ENCODE measurements around the gene TMEM108. TPM values are rescaled to one million over a fixed set of nuclear protein-coding genes. Genes with fewer than 3 reads are reported as not detected.

TMEM108 gene
- total and polyA plus RNA-seq, 10 of the 15 experiments (the other 5 are each of a cell fraction or from before 2014, with no cell fraction given) = 0.02 to 0.58 (median 0.12) TPM; not detected in 5

- DNase-seq (ENCODE audit: low read depth, low spot score) (no peak), FAIRE-seq (no peak), ATAC-seq (no peak)
- WGBS (ENCODE audit: insufficient coverage, insufficient replicate concordance, low lambda C conversion rate, missing lambda C conversion rate) = 15% methylated on average over 2 of the region's 2 CpGs
- ChIA-PET CTCF (interaction anchor here (0.6 to 1.0 kb wide), 6 partner anchors 15 to 409 kb away, joined by 3 to 6 read pairs (median 3); no protein-coding TSS in a partner anchor), RAD21 (ENCODE audit: unreplicated experiment) (no interaction called here), POLR2A (no interaction called here), SMC1A (ENCODE audit: uncharacterized antibody, unreplicated experiment) (interaction anchor here (0.7 to 1.2 kb wide), 2 partner anchors 27 to 366 kb away, joined by 3 to 4 read pairs; no protein-coding TSS in a partner anchor)
- in situ Hi-C loops (cut with MboI) (no loop called here), intact Hi-C loops (cut with micrococcal nuclease; ENCODE audit: unreplicated experiment) (no loop called here)
- H4K20me1 ChIP-seq (ENCODE audit: control insufficient read depth, insufficient read depth) = no peaks in the 10 kb centered on the region
- H3K27me3 ChIP-seq (replicated peaks in 1 of 2; ENCODE audit: control insufficient read depth in 2 of 2, insufficient read depth in 2 of 2, low read length in 1 of 2) = peaks cover 0 to 2% of the 10 kb centered on the region in 2 experiments; a peak in 1 of 4 replicates
- no peak overlapping the region for H2AFZ ChIP-seq (ENCODE audit: control insufficient read depth, low read depth, low read length)
- H3K79me2 ChIP-seq (ENCODE audit: control insufficient read depth, insufficient read depth, low read length) = no peaks in the 10 kb centered on the region
- H3K4me2 ChIP-seq (ENCODE audit: control insufficient read depth, insufficient read depth) = no peak overlapping the region
- H3K27ac ChIP-seq (ENCODE audit: control insufficient read depth, insufficient read depth) = no peak overlapping the region
- no peaks in the 10 kb centered on the region for H3K4me1 ChIP-seq (ENCODE audit: control insufficient read depth, insufficient read depth, low read length)
- H3K9ac ChIP-seq (ENCODE audit: control insufficient read depth, insufficient read depth, low read length) = no peak overlapping the region
- H3K9me3 ChIP-seq (replicated peaks; ENCODE audit: control insufficient read depth, insufficient read depth, low read length) = no peaks in the 10 kb centered on the region
- H3K4me3 ChIP-seq = no peak overlapping the region
- TF ChIP-seq CBFB (IDR thresholded peaks at IDR 0.05; ENCODE audit: low read depth) = no peak
- TF ChIP-seq JUND (IDR thresholded peaks at IDR 0.05; ENCODE audit: low read depth, low read length) = no peak
- TF ChIP-seq CEBPB (IDR thresholded peaks at IDR 0.05; ENCODE audit: borderline replicate concordance in 1 of 2, low read depth in 2 of 2, low read length in 2 of 2) = no peak
- no peak for TF ChIP-seq KDM1A (IDR thresholded peaks at IDR 0.05; ENCODE audit: borderline replicate concordance)
- H3K36me3 ChIP-seq (ENCODE audit: control insufficient read depth in 2 of 2, insufficient read depth in 2 of 2, low read length in 1 of 2) = no peaks in the 10 kb centered on the region
- BruUV-seq (replicated peaks) = no TSS peak
Measured at GRCh38 chr3:133408961-133409360, 370.8 kb downstream of the TMEM108 start.

- Histone ChIP-seq H3K9ac (ENCODE audit: control insufficient read depth, insufficient read depth, low read length) (no peak overlapping the region), H3K4me3 (no peak overlapping the region), H3K9me3 (replicated peaks; ENCODE audit: control insufficient read depth, insufficient read depth, low read length) (no peaks in the 10 kb centered on the region), H4K20me1 (ENCODE audit: control insufficient read depth, insufficient read depth) (no peaks in the 10 kb centered on the region), H3K27ac (ENCODE audit: control insufficient read depth, insufficient read depth) (no peak overlapping the region), H3K27me3 (replicated peaks in 1 of 2; ENCODE audit: control insufficient read depth in 2 of 2, insufficient read depth in 2 of 2, low read length in 1 of 2) (peaks cover 0 to 2% of the 10 kb centered on the region in 2 experiments; a peak in 1 of 4 replicates), H3K79me2 (ENCODE audit: control insufficient read depth, insufficient read depth, low read length) (no peaks in the 10 kb centered on the region), H2AFZ (ENCODE audit: control insufficient read depth, low read depth, low read length) (no peak overlapping the region), H3K4me1 (ENCODE audit: control insufficient read depth, insufficient read depth, low read length) (no peaks in the 10 kb centered on the region), H3K36me3 (ENCODE audit: control insufficient read depth in 2 of 2, insufficient read depth in 2 of 2, low read length in 1 of 2) (no peaks in the 10 kb centered on the region), H3K4me2 (ENCODE audit: control insufficient read depth, insufficient read depth) (no peak overlapping the region)
- DNase-seq (ENCODE audit: low read depth, low spot score) (no peak), FAIRE-seq (no peak), ATAC-seq (no peak)
- RAD21 ChIA-PET (ENCODE audit: unreplicated experiment) = no interaction called here
- in situ Hi-C loops (cut with MboI) (no loop called here), intact Hi-C loops (cut with micrococcal nuclease; ENCODE audit: unreplicated experiment) (no loop called here)
- peak in 1 of 2 experiments; percentile 13; a peak in 1 of 3 replicates for TF ChIP-seq EGR1 (IDR thresholded peaks at IDR 0.05; ENCODE audit: borderline replicate concordance in 1 of 2, low read depth in 2 of 2, low read length in 2 of 2)
- no peak for TF ChIP-seq RB1 (IDR thresholded peaks at IDR 0.05; ENCODE audit: borderline replicate concordance)
- 33% methylated on average over 17 of the region's 17 CpGs for WGBS (ENCODE audit: insufficient coverage, insufficient replicate concordance, low lambda C conversion rate, missing lambda C conversion rate)
- POLR2A ChIA-PET = no interaction called here
- CTCF ChIA-PET = interaction anchor here (0.7 to 1.5 kb wide), 5 partner anchors 11 to 168 kb away, joined by 3 to 8 read pairs (median 3); no protein-coding TSS in a partner anchor
- no TSS peak for BruUV-seq (replicated peaks)
- SMC1A ChIA-PET (ENCODE audit: uncharacterized antibody, unreplicated experiment) = interaction anchor here (0.6 to 1.2 kb wide), 5 partner anchors 9 to 221 kb away, joined by 3 to 4 read pairs (median 3); no protein-coding TSS in a partner anchor
Measured at GRCh38 chr3:133410191-133410892, 372.2 kb downstream of the TMEM108 start.

Data from GM12878 (cell line).